HG02943 (cell line): Measurements from ENCODE around the gene GASK1A.
"Not testable (repeated sequence)": the region's sequence is repeated elsewhere in the genome, so short reads cannot be mapped to it uniquely, and the experiment has no call there.

Source experiments
- ATAC-seq: cut with Tn5 transposase; IDR thresholded peaks from one replicate; pipeline ENCODE4 v1.9.1; 2021; ENCODE audit warnings: mild to moderate bottlenecking, low read depth, moderate library complexity; ENCODE audit not compliant: unreplicated experiment

GASK1A gene

GRCh38 chr3:43055806-43056770 lies 77.0 kb downstream of the GASK1A start:
- no peak for ATAC-seq

GRCh38 chr3:43059456-43059855 lies 80.3 kb downstream of the GASK1A start:
- no peak for ATAC-seq

- ATAC-seq = no peak
These were observed 82.2 kb downstream of the GASK1A start for GRCh38 chr3:43061101-43061895.

DNA sequence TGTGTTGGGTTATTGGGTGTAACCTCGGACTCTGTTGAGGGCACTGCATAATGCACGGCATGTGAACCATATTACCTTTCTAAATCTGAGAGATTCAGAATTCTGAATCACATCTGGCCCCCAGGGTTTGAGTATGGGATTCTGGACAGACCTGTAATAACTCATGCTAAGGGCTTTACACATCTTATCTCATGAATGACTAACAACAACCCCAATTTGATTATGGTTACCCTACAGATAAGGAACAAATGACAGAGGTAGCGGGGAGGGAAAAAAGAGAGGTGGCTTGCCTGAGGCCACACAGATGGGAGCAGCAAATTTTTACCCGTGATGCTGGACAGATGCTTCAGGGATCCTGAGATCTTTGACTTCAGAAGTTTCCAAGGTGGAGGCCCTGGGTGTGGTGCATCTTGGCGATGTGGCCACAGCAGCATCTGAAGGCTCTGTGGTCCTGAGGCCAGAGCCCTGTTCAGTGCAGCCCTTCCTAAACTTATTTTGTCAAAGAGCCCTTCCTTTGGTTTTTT lies 83.0 kb downstream of the GASK1A start:
- no peak for ATAC-seq

DNA sequence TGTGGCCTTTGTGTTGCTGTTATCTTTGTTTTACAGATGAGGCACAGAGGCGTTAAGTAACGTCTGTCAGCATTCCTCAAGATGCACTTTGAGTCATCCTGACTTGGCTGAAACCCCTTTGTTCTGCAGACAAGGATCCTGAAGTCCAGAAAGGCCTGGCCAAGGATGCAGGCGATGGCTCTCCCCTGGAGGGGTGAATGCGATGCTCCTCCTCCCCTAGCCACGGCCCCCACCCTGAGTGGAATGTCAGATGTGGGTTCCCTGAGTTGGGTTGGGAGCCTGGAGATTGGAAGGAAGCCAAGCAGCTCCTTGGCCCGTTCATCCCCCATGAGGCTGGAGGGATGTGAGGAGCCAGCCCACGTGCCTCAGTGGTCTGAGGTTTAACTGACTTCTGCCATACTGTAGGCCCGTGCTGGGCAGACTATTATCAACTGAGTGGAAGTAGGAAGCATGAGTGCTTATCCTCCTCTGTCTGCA lies 83.5 kb downstream of the GASK1A start:
- ATAC-seq = no peak

DNA sequence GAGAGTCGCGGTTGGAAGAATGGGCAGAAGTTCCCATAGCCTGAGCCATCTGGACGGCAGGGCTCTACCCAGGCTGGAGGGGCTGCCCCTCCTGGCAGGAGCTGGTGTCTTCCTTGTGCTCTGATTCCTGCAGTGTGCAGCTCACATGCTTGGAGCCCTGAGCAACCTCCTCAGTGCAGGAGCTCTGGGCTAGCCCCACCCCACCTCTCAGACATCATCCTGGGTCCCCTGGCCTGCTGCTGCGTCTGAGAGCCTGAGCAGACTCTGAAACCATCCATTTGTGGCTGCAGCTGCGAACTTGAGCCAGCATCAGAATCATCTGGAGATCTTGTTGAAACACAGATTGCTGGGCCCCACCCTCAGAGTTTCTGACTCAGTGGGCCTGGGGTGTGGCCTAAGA lies 84.0 kb downstream of the GASK1A start:
- ATAC-seq = no peak

DNA sequence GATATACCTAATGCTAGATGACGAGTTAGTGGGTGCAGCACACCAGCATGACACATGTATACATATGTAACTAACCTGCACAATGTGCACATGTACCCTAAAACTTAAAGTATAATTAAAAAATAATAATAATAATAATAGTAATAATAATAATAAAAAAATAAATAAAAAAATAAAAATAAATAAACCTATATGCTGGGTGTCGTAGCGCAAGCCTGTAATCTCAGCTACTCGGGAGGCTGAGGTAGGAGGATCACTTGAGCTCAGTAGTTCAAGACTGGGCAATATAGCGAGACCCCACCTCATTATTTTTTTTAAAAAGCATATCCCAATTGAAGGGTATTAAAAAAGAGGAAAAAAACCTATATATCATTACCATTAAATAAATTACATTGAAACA lies 91.6 kb downstream of the GASK1A start:
- not testable (repeated sequence) for ATAC-seq

GRCh38 chr3:43071313-43071893 lies 92.3 kb downstream of the GASK1A start:
- ATAC-seq = no peak

- ATAC-seq = no peak
These were observed 93.2 kb downstream of the GASK1A start for GRCh38 chr3:43072361-43072760.

GRCh38 chr3:43073116-43073835 lies 94.2 kb downstream of the GASK1A start:
- no peak for ATAC-seq

DNA sequence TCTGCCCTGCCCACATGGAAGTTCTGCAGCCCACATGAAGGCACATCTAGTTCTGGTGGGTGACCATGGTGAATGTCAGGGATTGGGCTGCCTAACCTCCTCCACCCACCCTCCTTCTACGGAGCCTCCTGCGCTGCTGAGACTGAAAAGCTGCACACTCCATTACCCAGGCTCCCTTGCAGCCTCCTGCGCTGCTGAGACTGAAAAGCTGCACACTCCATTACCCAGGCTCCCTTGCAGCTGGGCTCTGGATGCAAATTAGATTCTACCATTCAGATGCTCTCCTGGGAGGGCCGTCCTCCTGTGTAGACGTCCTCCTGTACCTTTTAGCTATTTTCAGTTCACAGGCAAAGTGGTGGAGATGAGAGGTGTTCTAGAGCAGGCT lies 94.7 kb downstream of the GASK1A start:
- no peak for ATAC-seq

- no peak for ATAC-seq
These were observed 95.4 kb downstream of the GASK1A start for GRCh38 chr3:43074482-43074881.

DNA sequence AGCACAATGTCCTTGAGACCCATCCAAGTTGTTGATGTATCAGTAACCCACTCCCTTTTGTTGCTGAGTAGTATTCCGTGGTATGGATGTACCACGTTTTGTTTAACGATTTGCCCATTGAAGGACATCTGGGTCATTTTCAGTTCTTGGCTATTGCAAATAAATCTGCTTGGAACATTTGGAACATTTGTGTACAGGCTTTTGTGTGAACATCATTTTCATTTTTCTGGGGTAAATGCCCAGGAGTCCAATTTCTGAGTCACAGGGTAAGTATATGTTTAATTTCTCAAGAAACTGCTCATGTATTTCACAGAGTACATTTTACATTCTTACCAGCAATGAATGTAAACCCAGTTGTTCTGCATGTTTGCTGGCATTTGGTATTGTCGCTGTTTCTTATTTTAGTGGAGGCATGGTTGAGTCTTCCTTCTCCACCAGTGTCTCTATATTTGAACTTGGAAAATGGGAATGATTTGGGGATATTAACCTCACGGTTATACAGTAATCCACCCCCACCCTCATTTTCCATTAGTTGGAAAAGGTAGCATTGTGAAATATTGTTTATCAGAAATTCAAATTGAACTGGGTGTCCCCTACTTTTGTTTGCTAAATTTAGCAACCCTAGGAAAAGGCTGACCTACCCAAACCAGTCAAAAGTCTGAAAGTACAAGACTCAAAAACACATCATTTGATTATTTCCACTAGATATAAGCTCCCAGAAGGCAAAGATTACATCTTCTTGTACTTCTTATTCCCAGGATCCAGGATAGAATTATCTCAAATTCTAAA lies 96.0 kb downstream of the GASK1A start:
- no peak for ATAC-seq

GRCh38 chr3:43075904-43076661 lies 97.0 kb downstream of the GASK1A start:
- no peak for ATAC-seq

- no peak for ATAC-seq
These were observed 97.7 kb downstream of the GASK1A start for GRCh38 chr3:43076857-43077256.

GRCh38 chr3:43077261-43077660 lies 98.2 kb downstream of the GASK1A start:
- no peak for ATAC-seq

- ATAC-seq = no peak
These were observed 98.6 kb downstream of the GASK1A start for GRCh38 chr3:43077707-43078106.

GRCh38 chr3:43079536-43080332 lies 100.6 kb downstream of the GASK1A start:
- ATAC-seq = no peak
